GM21526 (cell line): Measurements from ENCODE around the gene CEP83.
"Not testable (repeated sequence)": the region's sequence is repeated elsewhere in the genome, so short reads cannot be mapped to it uniquely, and the experiment has no call there.

Experiments used
- ATAC-seq: cut with Tn5 transposase; IDR thresholded peaks from one replicate; pipeline ENCODE4 v1.9.1; 2021; ENCODE audit warnings: moderate library complexity; ENCODE audit not compliant: unreplicated experiment, low FRiP score

The CEP83 gene, protein sequence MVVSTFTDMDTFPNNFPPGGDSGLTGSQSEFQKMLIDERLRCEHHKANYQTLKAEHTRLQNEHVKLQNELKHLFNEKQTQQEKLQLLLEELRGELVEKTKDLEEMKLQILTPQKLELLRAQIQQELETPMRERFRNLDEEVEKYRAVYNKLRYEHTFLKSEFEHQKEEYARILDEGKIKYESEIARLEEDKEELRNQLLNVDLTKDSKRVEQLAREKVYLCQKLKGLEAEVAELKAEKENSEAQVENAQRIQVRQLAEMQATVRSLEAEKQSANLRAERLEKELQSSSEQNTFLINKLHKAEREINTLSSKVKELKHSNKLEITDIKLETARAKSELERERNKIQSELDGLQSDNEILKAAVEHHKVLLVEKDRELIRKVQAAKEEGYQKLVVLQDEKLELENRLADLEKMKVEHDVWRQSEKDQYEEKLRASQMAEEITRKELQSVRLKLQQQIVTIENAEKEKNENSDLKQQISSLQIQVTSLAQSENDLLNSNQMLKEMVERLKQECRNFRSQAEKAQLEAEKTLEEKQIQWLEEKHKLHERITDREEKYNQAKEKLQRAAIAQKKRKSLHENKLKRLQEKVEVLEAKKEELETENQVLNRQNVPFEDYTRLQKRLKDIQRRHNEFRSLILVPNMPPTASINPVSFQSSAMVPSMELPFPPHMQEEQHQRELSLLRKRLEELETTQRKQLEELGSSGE

DNA sequence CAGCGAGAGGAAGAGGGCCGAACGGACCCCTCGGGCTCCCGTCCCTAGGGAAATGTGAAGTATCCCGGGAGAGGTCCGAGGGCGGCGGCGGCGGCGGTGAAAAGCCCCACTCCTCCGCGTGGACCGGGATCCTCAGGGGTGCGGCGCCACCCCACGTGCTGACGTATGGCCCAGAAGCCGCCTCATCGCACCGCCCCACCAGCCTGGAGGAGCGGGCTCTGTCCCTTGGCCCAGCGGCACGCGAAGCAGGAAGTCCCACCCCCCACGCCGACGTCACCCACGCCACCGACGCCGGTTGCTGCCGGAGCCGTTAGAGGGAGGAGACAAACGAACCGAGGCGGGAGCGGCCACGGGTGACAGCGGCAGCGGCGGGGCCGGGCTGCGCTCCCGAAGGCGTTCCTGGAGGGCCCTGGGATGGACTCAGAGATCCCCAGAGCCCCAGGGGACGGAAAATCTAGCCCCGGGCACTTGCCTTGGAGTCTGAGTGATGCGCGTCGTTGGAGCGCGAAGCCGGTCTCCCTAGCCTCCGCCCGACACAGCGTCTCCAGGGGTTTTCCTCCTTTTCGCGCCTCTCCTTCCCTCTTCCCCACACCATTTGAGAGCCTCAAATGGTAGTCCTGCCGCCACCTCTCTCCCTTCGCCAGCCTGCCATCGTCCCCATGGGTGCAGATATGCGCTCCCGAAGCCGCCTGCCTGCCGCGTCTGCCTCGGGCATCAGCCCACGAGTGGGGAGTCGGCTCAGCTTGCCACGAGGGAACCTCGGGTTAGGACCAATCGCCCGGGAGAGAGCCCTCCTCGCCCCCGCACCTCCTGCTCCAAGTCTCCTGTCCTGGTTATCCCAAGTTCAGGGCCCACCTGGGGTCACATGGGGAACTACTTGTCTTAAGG, at the start of gene CEP83:
Gene CEP83, minus strand, starts transcription at position 140 of the 888 bp plus-strand sequence. CDS start 47,377 bp downstream, outside the sequence.
- peak; percentile 96 for ATAC-seq

DNA sequence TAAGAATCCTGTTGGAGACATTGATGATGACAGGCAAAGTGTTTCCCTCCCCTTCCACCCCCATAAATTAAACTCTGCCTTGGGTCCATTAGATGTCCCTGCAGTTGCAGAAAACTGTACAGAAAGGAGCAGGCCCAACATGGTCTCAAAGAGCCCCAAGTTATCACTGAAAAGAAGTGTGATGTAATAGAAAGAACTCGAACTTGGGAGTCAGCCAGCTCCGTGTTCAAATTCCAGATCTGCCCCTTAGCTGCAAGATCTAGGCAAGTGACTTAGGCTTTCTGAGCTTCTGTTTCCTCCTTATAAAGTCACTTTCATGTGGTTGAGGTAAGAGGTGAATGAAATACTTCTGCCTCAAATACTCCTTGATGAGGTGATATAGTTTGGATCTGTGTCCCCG, 49.6 kb upstream of the CEP83 start:
- no peak for ATAC-seq

DNA sequence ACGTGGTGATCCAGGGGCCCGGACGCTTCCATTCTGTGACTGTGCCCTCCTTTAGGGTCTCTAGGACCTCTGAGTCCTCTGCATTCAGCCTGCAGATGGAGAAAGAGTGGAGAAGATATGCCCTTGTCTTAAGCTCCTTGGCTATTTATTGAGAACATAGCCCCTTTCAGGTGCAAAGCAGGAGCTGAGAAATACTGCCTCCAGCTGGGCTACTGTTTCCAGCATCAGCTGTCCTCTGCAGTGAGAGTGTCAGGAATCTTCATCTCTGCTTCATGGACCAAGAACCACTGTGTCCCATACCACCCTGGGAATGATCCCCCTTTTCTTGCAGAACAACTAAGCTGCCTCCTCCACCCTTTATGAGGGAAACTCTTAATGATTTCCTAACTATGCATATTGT, 47.8 kb upstream of the CEP83 start:
- ATAC-seq: no peak

DNA sequence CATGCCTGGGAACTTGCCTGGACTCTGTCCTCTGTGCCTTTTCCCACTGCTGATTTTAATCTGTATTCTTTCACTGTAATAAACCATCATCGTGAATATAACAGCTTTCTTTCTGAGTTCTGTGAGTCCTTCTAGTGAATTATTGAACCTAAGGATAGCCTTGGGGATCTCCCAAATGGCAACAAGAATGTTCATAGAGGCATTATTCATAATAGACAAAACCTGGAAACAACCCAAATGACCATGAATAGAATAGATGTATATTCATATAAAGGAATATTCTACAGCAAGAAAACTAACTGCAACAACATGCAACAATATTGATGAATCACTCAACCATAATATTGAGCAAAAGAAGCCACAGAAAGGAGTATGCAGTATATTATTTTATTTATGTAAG, 44.7 kb upstream of the CEP83 start:
- no peak for ATAC-seq

DNA sequence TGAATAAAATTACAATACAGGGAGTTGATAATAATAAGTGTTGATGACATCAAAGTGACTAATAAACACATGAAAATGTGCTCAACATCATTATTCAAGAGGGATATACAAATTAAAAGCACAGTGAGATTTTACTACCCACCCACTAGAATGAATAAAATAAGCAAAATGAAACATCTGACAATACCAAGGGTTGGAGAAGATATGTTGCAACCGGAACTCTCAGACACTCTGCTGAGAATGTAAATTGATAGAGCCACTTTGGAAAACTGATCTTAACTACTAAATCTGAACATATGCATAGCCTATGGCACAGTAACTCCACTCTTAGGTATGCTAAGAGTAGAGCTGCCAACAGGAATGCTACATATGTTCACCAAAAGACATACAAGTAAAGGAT, 44.0 kb upstream of the CEP83 start:
- no peak for ATAC-seq

DNA sequence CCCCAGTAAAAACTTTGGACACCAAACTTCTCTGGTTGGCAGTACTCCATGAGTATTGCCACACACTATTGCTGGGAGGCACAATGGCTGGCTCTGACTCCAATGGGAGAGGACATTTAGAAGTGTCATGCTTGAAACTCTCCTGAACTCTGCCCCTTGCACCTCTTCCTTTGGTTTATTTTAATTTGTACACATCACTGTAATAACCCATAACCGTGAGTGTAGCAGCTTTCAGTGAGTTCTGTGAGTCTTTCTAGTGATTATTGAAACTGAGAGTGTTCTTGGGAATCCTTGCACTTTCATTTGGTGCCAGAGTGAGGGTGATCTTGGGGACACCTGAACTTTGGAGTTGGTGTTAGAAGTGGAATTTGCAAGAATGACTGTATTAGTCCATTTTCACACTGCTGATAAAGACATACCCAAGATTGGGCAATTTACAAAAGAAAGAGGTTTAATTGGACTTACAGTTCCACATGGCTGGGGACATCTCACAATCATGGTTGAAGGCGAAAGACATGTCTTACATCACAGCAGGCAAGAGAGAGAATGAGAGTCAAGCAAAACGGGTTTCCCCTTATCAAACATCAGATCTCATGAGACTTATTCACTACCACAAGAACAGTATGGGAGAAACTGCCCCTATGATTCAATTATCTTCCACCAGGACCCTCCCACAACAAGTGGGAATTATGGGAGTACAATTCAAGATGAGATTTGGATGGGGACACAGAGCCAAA, 41.3 kb upstream of the CEP83 start:
- no peak for ATAC-seq

DNA sequence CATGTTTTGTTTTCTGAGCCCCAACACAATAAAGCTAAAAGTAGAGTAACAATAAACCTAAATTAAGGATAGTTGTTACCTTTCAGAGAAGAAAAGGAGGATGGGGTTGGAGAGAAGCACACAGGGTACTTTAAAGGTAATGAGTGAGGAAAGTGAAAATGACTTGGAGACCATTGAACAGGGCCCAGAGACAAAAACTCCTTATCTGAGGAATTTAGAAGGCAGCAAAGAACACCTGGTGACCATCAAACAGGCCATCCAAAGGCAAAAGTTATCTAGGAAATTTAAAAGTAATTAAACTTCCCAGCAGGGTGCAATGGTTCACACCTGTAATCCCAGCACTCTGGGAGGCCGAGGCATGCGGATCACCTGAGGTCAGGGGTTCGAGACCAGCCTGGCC, 39.0 kb upstream of the CEP83 start:
- ATAC-seq: no peak

GRCh38 chr12:94498073-94498472, 38.4 kb upstream of the CEP83 start:
- ATAC-seq: no peak

GRCh38 chr12:94495445-94496115, 35.9 kb upstream of the CEP83 start:
- no peak for ATAC-seq

DNA sequence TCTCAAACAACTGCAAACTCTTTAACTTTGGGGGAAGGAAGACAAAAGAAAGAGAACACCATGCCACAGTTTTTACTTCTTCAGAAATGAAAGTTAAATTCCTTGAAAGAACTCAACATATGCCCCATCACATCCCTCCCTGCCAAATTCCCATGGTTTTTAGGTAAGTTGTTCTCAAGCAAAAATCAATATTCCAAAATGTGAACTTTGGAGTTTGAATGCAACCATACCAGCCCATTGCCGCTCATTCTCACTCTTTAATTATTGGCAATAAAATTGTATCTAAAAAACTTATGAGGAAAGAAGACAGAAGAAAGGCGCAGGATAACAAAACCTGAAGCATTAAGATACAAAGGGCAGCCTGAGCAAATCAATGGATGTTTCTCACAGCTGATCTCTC, 31.8 kb upstream of the CEP83 start:
- ATAC-seq: no peak

DNA sequence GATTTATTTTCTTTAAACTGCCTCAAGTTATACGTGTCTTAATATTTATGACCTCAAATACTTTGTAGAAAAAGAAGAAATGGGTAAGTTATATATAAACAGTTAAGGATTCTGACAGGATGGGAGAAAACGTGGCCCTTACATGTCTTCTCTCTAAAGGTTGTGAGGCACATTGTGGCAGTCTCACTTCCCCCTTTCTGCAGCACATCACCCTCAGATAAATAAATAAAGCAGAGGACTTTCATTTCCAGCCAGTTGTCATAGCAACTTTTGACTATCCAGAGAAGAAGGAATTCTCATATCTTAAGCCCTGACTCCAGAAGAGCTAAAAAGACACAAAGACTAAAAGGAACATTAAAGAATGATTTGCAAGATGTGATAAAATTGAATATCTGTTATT, 28.8 kb upstream of the CEP83 start:
- ATAC-seq: peak; percentile 99

DNA sequence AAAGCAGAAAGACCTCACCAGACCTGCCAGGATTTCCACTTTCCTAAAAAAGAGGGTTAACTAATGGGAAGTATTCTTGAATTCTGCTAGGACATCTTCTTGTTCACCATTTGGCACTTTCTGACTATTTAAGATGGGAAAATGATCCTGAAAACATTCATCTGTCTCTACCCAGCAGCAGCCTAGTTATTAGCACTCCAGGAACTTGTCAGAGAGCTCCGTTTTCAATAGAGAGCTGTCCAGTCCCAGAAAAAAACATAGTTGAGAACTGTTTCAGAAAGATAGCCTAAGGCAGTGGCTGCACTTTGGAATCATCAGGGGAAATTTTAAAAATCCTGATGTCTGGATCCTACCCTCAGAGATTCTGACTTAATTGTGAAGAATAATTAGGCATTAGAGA, 22.1 kb upstream of the CEP83 start:
- no peak for ATAC-seq

GRCh38 chr12:94469522-94469921, 9.9 kb upstream of the CEP83 start:
- ATAC-seq: no peak

GRCh38 chr12:94460616-94460959, 921 bp upstream of the CEP83 start:
- ATAC-seq: no peak

DNA sequence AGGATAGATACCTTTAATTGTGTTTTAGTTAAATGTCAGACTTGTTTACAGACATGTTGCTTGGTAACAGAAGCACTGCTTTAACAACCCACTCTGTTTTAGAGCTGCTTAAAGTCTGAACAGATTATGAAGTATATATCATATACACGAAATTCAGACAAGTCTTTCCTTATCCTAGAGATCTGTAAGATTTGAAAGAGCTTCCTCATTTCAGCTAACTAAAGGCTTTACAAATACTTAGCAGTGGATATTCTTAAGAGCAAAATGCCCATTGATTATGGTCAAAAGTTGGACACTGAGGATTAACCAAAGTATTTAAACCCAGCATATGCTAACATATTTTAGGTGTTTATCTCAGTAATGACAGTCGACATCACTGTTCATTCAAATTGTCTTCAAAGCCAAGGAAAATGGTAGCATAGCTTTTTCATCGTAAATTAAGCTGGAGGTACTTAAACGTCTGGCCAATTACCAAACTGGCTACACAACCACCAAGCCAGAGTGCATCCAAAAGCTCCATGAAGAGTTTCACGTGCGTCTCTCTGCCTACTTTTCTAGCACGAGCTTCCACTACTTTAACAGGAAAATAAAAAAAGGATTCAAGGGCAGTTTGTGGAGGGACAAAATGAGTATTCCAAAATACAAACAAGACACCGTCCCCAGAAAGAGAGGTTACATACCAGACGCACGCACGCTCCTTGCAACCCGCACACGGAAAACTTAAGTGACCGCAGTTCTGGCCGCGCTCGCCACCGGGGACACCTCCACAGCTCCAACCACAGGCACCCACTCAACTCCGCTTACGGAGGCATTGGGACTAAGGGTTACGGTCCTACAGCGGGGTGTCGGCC, 565 bp downstream of the CEP83 start:
- ATAC-seq: peak; percentile 37

DNA sequence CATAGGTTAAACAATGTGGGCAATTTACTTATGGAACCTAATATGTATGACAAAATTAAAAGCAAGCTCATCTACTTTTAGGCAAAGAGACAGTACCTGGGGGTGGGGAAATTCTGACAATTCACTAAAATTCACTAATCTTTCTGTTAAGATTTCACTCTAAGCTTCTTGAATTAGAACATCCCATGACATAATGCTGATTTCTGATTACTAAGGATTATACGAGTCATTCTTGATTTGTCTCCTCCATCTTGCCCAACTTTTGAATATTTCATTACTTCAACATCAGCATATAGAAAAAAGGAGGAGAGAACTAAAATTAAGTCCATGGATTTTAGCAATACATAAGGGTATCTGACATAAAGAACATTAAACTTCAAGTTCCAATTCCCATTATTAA, 2.4 kb downstream of the CEP83 start:
- no peak for ATAC-seq

- not testable (repeated sequence) for ATAC-seq
Observed at GRCh38 chr12:94454318-94454717, 5.3 kb downstream of the CEP83 start.

- no peak for ATAC-seq
Observed at GRCh38 chr12:94445662-94446061, 14.0 kb downstream of the CEP83 start.

GRCh38 chr12:94437303-94437702, 22.4 kb downstream of the CEP83 start:
- ATAC-seq: no peak
